Right lung (tissue), 10 donors: ENCODE data around the gene CDK2. TPM values are rescaled to one million over a fixed set of nuclear protein-coding genes. Genes with fewer than 3 reads are reported as not detected.
"Not testable (repeated sequence)": the region's sequence is repeated elsewhere in the genome, so short reads cannot be mapped to it uniquely, and the experiment has no call there.

ENCODE experiments used
- DNase-seq, 2 donors: peaks; one replicate each; pipeline ENCODE4 v3.0.0-alpha.2; 2013
- long read RNA-seq, 8 donors: transcript quantifications; one replicate each; lab custom pipeline, GENCODE V29; 2026
- polyA plus RNA-seq, 5 donors: library from polyadenylated mRNA; unstranded; fragments of 120-200 nt; gene quantifications; one replicate each; pipeline versions ENCODE4 v1.2.1 to v1.2.3, GENCODE V29; 2013; ENCODE audit warnings: inconsistent platforms in 1 of 5, low replicate concordance in 1 of 5; ENCODE audit not compliant: insufficient read length in 5 of 5, insufficient read depth in 1 of 5

CDK2 gene
- 10 to 100 TPM; 73.1 to 86.5 (median 78.1) TPM for polyA plus RNA-seq
- long read RNA-seq, donor 1, transcript CDK2-201 (7 exons, 2,296 nt) = minor isoform, 5 of 20 reads
- long read RNA-seq, donor 1, transcript CDK2-208 (6 exons, 2,598 nt) = major isoform, 6 of 20 reads
- long read RNA-seq, donor 1, partial matches to known transcripts = 6 of 20 reads
- long read RNA-seq, donor 1, other reads (novel, unspliced or antisense) = 0 of 20 reads
- long read RNA-seq, donor 2, transcript CDK2-201 (7 exons, 2,296 nt) = major isoform, 8 of 72 reads
- long read RNA-seq, donor 2, partial matches to known transcripts = 62 of 72 reads
- long read RNA-seq, donor 2, other reads (novel, unspliced or antisense) = 0 of 72 reads
- long read RNA-seq, donor 3, transcript CDK2-201 (7 exons, 2,296 nt) = major isoform, 12 of 107 reads
- long read RNA-seq, donor 3, partial matches to known transcripts = 91 of 107 reads
- long read RNA-seq, donor 3, other reads (novel, unspliced or antisense) = 0 of 107 reads
- long read RNA-seq, donor 4, transcript CDK2-201 (7 exons, 2,296 nt) = major isoform, 9 of 13 reads
- long read RNA-seq, donor 4, partial matches to known transcripts = 0 of 13 reads
- long read RNA-seq, donor 4, other reads (novel, unspliced or antisense) = 0 of 13 reads
- long read RNA-seq, donor 5, transcript CDK2-201 (7 exons, 2,296 nt) = major isoform, 9 of 19 reads
- long read RNA-seq, donor 5, partial matches to known transcripts = 5 of 19 reads
- long read RNA-seq, donor 5, other reads (novel, unspliced or antisense) = 0 of 19 reads
- long read RNA-seq, donor 6, transcript CDK2-201 (7 exons, 2,296 nt) = major isoform, 15 of 16 reads
- long read RNA-seq, donor 6, partial matches to known transcripts = 0 of 16 reads
- long read RNA-seq, donor 6, other reads (novel, unspliced or antisense) = 0 of 16 reads
- long read RNA-seq, donor 7, transcript CDK2-201 (7 exons, 2,296 nt) = major isoform, 15 of 20 reads
- long read RNA-seq, donor 7, partial matches to known transcripts = 0 of 20 reads
- long read RNA-seq, donor 7, other reads (novel, unspliced or antisense) = 0 of 20 reads
- long read RNA-seq, donor 8, partial matches to known transcripts = 0 of 6 reads
- long read RNA-seq, donor 8, other reads (novel, unspliced or antisense) = 0 of 6 reads

- DNase-seq = peak; percentile 88 to 89
Measured at GRCh38 chr12:55966408-55967281, at the start of gene CDK2. Gene CDK2, plus strand, starts transcription at chr12:55966830. Its CDS starts 179 bp downstream, at chr12:55967009.

GRCh38 chr12:55919032-55919431 lies 47.6 kb upstream of the CDK2 start:
- DNase-seq = not testable (repeated sequence)

GRCh38 chr12:55922126-55922525 lies 44.5 kb upstream of the CDK2 start:
- DNase-seq = no peak

GRCh38 chr12:55923648-55924047 lies 43.0 kb upstream of the CDK2 start:
- DNase-seq = not testable (repeated sequence)

GRCh38 chr12:55925371-55925770 lies 41.3 kb upstream of the CDK2 start:
- DNase-seq = no peak

- no peak for DNase-seq
Measured at GRCh38 chr12:55925870-55926737, 40.5 kb upstream of the CDK2 start.

GRCh38 chr12:55926738-55927587 lies 39.7 kb upstream of the CDK2 start:
- peak; percentile 92 to 93 for DNase-seq

- peak; percentile 64 to 67 for DNase-seq
Measured at GRCh38 chr12:55927588-55928502, 38.8 kb upstream of the CDK2 start, which contains the start of gene PYM1. Gene PYM1, minus strand, starts transcription at chr12:55927894. Its CDS starts 133 bp downstream, at chr12:55927761.

GRCh38 chr12:55929306-55929791 lies 37.3 kb upstream of the CDK2 start:
- DNase-seq = no peak

- DNase-seq = peak; percentile 47 to 62
Measured at GRCh38 chr12:55930771-55931316, 35.8 kb upstream of the CDK2 start, which contains the start of gene DGKA. Gene DGKA, plus strand, starts transcription at chr12:55931162. Its CDS starts 5,342 bp downstream, at chr12:55936504.

GRCh38 chr12:55931317-55931779 lies 35.3 kb upstream of the CDK2 start:
- DNase-seq = no peak

GRCh38 chr12:55931780-55932550 lies 34.7 kb upstream of the CDK2 start:
- DNase-seq = peak; percentile 63 to 69

- peak in 1 of 2 donors; percentile 24 for DNase-seq
Measured at GRCh38 chr12:55932551-55932910, 34.1 kb upstream of the CDK2 start.

GRCh38 chr12:55933169-55933798 lies 33.3 kb upstream of the CDK2 start:
- no peak for DNase-seq
